ENCODE measurements around the gene DYNLT4.

DYNLT4 gene

DNA sequence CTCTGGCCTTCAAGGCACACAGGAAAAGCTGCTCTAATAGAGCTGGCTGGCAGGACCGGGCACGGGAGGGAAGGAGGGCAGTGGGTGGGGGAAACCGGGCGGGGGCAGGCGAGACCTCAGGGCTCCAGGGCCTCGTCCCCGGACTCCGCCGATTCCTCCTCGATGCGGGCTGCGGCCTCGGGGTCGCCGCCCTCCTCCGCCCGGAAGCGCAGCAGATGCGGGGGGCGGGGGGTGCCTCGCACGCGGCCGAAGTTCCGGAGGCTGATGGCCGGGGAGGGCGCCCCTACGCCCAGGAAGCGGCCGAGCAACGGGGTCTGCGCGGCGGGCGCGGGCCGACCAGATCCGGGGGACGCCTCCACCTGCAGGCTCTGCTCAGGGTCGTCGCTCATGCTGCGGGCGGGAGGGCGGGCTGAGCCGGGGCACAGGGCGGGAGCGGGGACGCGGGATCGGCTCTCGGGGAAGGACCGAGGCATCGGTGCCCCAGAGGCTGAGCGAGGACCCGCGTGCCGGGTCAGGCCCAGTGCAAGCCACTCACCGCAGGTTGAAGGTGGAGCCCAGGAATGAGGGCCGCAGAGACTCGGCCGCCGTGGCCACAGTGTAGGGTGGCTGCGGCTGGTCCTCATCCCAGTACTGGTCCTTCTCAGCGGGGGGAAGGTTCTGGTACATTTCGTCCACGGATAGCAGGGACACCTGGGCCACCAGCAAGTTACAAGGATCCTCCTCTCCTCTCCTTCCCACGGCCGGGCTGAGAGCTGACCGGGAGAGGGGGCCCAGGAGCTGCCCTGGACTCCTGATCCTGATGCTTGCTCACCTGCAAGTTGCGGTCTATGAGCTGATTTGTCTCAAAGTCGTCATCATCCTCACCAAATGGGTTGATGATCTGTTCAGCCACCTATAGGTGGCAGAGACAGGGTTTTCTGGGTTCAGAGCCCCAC lies 22.8 kb downstream of the DYNLT4 start:
- TF ChIP-seq, protein P1, sequence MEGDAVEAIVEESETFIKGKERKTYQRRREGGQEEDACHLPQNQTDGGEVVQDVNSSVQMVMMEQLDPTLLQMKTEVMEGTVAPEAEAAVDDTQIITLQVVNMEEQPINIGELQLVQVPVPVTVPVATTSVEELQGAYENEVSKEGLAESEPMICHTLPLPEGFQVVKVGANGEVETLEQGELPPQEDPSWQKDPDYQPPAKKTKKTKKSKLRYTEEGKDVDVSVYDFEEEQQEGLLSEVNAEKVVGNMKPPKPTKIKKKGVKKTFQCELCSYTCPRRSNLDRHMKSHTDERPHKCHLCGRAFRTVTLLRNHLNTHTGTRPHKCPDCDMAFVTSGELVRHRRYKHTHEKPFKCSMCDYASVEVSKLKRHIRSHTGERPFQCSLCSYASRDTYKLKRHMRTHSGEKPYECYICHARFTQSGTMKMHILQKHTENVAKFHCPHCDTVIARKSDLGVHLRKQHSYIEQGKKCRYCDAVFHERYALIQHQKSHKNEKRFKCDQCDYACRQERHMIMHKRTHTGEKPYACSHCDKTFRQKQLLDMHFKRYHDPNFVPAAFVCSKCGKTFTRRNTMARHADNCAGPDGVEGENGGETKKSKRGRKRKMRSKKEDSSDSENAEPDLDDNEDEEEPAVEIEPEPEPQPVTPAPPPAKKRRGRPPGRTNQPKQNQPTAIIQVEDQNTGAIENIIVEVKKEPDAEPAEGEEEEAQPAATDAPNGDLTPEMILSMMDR (IDR thresholded peaks at IDR 0.05) = no peak

GRCh38 chr1:44783697-44784093 lies 23.5 kb downstream of the DYNLT4 start:
- TF ChIP-seq, protein P1 (IDR thresholded peaks at IDR 0.05) = no peak

DNA sequence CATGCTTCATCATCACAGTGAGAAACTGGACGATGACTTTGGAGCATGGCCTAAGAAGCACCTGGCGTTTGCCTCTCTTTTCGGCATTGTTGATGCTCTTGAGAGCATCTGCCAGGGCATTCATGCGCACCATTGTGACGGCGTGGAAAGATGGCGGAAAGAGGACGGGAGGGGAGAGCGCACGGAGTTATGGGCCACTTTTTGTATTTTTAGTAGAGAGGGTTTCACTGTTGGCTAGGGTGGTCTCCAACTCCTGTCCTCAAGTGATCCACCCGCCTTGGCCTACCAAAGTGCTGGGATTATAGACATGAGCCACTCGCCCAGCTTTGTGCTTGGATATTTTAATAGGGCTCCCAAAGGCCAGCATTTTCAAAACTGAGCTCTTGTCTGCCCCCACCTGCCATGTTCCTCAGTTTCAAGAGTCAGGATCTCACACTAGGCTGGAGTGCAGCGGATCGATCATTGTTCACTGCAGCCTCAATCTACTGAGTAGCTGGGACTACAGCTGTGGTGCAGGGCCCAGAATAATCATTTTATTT lies 26.5 kb downstream of the DYNLT4 start:
- TF ChIP-seq, protein P1 (IDR thresholded peaks at IDR 0.05) = no peak

DNA sequence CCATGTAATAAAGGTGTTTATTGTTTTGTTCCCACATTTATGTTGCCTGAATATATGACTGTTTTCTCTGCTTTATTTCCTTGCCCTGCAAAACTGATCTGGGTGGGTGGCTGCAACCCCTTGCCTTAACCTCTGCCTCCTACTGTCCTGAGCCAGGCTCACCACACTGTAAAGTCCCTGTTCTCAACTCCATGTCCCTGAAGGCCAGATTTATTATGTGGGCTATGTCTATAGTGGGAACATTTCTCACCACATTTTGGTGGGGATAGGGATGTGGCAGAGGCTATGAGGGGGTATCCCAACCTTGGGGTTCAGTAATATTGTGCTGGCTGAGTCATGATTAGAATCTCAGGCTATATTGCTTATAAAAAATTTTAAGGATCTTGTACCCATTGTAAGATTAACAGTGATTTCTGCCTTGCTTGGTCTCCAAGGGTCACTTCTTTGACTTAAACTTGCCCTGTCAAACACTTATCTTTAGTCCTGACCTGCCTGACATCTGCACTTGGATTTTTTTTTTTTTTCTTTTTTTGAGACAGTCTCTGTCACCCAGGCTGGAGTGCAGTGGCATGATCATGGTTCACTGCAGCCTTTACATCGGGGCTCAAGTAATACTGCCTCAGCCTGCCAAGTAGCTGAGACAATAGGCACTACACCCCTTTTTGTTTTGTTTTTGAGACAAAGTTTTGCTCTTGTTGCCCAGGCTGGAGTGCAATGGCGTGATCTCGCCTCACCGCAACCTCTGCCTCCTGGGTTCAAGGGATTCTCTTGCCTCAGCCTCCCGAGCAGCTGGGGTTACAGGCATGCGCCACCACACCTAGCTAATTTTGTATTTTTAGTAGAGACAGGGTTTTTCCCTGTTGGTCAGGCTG lies 28.2 kb downstream of the DYNLT4 start:
- TF ChIP-seq, protein P1 (IDR thresholded peaks at IDR 0.05) = no peak

DNA sequence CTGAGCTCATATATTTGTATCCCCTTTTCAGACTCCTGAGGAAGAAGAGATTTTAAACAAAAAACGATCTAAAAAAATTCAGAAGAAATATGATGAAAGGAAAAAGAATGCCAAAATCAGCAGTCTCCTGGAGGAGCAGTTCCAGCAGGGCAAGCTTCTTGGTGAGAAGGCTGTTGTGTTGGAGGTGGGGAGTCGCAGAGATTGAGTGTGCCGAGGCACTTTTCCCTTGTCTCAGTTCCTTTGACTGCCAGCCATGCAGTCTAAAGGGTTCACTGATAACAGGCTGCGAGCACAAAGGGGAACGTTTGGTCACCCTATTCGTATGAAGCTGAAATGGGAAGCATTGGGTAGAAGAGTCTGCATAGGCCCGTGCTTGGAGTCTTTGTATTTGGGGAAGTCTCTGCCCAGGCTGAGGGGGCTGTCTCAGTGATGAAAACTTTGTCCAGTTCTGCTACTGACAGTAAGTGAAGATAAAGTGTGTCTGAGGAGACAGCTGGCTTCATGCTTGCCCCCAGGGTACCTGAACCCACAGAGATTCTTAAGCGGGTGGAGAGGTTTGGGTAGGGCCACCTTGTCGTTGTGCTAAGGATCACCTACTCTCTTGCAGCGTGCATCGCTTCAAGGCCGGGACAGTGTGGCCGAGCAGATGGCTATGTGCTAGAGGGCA lies 29.0 kb downstream of the DYNLT4 start:
- TF ChIP-seq, protein P1 (IDR thresholded peaks at IDR 0.05) = no peak

GRCh38 chr1:44777547-44777946 lies 29.6 kb downstream of the DYNLT4 start:
- TF ChIP-seq, protein P1 (IDR thresholded peaks at IDR 0.05) = no peak

- TF ChIP-seq, protein P1 (IDR thresholded peaks at IDR 0.05) = no peak
Observed at GRCh38 chr1:44776730-44777068, 30.5 kb downstream of the DYNLT4 start.
